HUES48 (cell line): ENCODE measurements around the gene MKNK2.

Experiments used
- H3K27ac ChIP-seq: one replicate; pipeline ENCODE4 v1.7.0; 2013; ENCODE audit warnings: low read depth, low read length, inconsistent platforms
- H3K27me3 ChIP-seq: 2 replicates; pipeline ENCODE4 v1.6.1; 2013; ENCODE audit warnings: mild to moderate bottlenecking, low read length; ENCODE audit not compliant: control insufficient read depth, insufficient read depth
- H3K36me3 ChIP-seq: 2 replicates; pipeline ENCODE4 v1.6.1; 2013; ENCODE audit warnings: low read length; ENCODE audit not compliant: control insufficient read depth, insufficient read depth
- H3K4me1 ChIP-seq: 2 replicates; pipeline ENCODE4 v1.6.1; 2013; ENCODE audit warnings: mild to moderate bottlenecking, low read length; ENCODE audit not compliant: control insufficient read depth, insufficient read depth
- H3K4me3 ChIP-seq: 2 replicates; pipeline ENCODE4 v1.5.1; 2013; ENCODE audit warnings: mild to moderate bottlenecking, low read depth, low read length
- H3K9ac ChIP-seq: 2 replicates; pipeline ENCODE4 v1.6.1; 2013; ENCODE audit warnings: mild to moderate bottlenecking, low read depth, low read length, moderate library complexity
- H3K9me3 ChIP-seq: 2 replicates; pipeline ENCODE4 v1.6.1; 2013; ENCODE audit warnings: low read length; ENCODE audit not compliant: control insufficient read depth, insufficient read depth

The MKNK2 gene

DNA sequence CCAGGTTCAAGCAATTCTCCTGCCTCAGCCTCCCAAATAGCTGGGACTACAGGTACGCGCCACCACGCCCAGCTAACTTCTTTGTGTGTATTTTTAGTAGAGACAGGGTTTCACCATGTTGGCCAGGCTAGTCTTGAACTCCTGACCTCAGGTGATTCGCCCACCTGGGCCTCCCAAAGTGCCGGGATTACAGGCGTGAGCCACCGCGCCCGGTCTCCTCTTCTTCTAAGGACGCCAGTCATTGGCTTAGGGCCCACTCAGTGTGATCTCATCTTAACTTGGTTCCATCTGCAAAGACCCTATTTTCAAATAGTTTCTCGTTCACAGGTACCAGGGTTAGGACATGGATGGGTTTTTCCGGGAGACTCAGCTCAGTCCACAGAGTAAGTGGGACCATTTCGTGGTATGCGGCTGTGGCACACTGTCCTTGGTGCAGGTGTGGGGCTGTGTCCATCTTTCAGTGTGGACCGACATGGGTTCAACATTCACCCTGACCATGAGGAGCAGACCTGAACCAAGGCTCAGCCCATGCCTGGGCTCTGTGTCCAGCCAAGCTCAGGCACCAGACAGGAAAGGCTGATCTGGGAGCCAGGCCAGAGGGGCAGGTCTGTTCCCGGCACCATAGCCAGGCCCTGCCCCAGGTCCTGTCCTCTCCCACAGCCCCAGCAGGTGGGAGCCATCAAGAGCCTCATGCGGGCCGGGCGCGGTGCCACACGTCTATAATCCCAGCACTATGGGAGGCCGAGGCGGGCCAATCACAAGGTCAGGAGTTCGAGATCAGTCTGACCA, 2.8 kb upstream of the MKNK2 start:
- Histone ChIP-seq H3K27me3 (no peaks in the 10 kb centered on the region), H3K4me3 (no peak overlapping the region), H3K9me3 (no peaks in the 10 kb centered on the region), H3K9ac (no peak overlapping the region), H3K27ac (no peak overlapping the region), H3K36me3 (peaks cover 4% of the 10 kb centered on the region; the same call in 1 of the 2 replicates), H3K4me1 (peaks cover 4% of the 10 kb centered on the region; the same call in 1 of the 2 replicates)

DNA sequence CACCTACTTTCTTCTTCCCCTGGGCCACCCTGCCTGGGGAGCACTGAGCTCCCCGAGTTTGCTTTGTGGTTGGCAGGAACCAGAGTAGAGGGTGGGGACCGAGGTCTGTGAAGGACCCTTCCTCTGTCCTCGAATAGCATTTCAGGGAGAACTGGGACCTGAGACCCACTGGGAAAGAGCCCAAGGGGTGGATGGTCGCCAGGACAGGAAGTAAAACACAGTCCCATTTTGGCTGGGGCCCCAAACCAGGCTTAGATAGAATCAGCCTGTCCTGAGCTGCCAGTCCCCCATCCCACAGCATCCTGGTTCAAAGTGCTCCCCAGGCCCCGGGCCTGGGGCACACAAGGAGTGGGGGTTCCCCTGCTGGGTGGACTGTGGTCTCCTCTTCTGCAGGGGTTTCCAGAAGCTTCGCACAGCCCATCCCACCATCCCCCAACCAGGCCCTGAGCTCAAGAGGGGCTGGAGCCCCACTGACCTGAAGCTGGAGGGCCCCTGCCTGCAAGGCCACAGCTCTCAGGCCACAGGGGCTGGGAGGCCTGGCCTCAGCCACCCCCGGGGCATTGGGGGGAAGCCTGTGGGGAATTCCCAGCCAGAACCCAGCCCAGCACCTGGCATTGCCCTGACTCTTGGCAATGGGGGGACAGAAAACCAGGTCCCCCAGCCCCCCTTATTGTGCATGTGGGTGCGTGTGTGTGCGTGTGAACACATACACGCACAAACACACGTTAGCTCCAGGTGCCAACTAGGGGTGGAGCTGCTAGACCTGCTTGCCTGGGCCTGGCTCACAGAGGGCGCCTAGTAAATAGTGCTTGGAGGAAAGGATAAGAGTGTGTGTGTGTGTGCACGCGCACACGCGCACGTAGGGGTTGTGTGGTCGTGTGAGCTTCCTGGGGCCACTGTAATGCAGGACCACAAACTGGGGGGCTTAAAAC, 995 bp upstream of the MKNK2 start:
- Histone ChIP-seq H3K4me1 (0 out of 2 replicates have a peak, but pooled peaks cover 4% of the 10 kb centered on the region), H3K36me3 (peaks cover 6% of the 10 kb centered on the region; the same call in 1 of the 2 replicates), H3K9me3 (no peaks in the 10 kb centered on the region), H3K27ac (peak overlapping the region; percentile 46), H3K9ac (no peak overlapping the region), H3K4me3 (no peak overlapping the region), H3K27me3 (no peaks in the 10 kb centered on the region)

- Histone ChIP-seq H3K4me1 (0 out of 2 replicates have a peak, but pooled peaks cover 4% of the 10 kb centered on the region), H3K9ac (peak overlapping the region; percentile 59; the same call in 1 of the 2 replicates), H3K27me3 (no peaks in the 10 kb centered on the region), H3K9me3 (no peaks in the 10 kb centered on the region), H3K4me3 (peak overlapping the region; percentile 92), H3K36me3 (peaks cover 19% of the 10 kb centered on the region), H3K27ac (peak overlapping the region; percentile 42)
Measured at GRCh38 chr19:2050349-2050990, 574 bp downstream of the MKNK2 start.

GRCh38 chr19:2049741-2050348, 1.2 kb downstream of the MKNK2 start:
- H3K9me3 ChIP-seq: no peaks in the 10 kb centered on the region
- no peaks in the 10 kb centered on the region for H3K27me3 ChIP-seq
- H3K27ac ChIP-seq: peak overlapping the region; percentile 42
- peaks cover 25% of the 10 kb centered on the region for H3K36me3 ChIP-seq
- peak overlapping the region; percentile 92 for H3K4me3 ChIP-seq
- peak overlapping the region; percentile 59; the same call in 1 of the 2 replicates for H3K9ac ChIP-seq
- 0 out of 2 replicates have a peak, but pooled peaks cover 4% of the 10 kb centered on the region for H3K4me1 ChIP-seq

- no peak overlapping the region for H3K27ac ChIP-seq
- H3K36me3 ChIP-seq: peaks cover 31% of the 10 kb centered on the region
- peak overlapping the region; percentile 92 for H3K4me3 ChIP-seq
- H3K9ac ChIP-seq: no peak overlapping the region; the same call in 1 of the 2 replicates
- no peaks in the 10 kb centered on the region for H3K9me3 ChIP-seq
- no peaks in the 10 kb centered on the region for H3K27me3 ChIP-seq
- H3K4me1 ChIP-seq: 0 out of 2 replicates have a peak, but pooled peaks cover 4% of the 10 kb centered on the region
Measured at GRCh38 chr19:2048959-2049740, 1.9 kb downstream of the MKNK2 start.

DNA sequence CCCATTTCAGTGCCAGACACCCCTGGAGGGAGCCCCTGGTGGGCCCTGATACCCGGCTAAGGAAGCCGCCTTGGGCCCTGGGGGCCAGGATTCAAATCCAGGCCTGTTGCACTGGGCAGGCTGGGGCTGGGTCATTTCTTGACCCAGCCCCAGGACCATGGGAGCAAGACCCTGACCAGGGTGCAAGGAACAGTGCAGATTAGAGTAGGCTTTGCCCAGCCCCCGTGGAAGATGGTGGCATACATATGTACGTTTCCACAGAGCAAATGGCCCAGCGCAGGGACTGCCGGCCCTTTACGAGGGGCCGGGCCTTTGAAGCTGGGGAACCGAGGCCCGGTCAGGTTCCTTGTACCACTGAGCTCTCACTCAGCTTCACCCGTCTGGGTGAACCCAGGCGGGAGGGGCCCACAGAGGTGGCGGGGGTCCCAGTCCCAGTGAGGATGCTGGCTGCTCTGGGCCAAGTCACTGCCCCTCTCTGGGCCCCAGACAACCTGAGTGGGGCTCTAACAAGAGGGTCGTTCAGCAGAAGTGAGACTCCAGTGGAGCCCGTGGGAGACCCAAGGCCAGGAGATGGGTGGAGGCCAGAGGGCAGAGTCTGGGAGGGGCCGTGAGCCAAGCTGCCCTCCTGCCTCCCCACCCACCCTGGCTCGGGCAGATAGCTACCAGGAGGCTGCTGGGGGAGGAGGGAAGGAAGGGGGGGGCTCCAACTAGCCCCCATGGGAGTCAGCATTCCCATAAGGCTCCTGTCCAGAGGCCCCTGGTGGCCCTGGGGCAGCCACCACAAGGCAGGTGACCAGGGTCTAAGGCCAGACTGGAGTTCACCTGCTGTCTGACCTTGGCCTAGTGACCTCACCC, 2.7 kb downstream of the MKNK2 start:
- Histone ChIP-seq H3K9me3 (no peaks in the 10 kb centered on the region), H3K4me1 (peaks cover 4% of the 10 kb centered on the region; the same call in 1 of the 2 replicates), H3K36me3 (peaks cover 34% of the 10 kb centered on the region), H3K27ac (no peak overlapping the region), H3K27me3 (no peaks in the 10 kb centered on the region), H3K4me3 (no peak overlapping the region), H3K9ac (no peak overlapping the region)

GRCh38 chr19:2047449-2048103, 3.5 kb downstream of the MKNK2 start:
- Histone ChIP-seq H3K4me1 (peaks cover 8% of the 10 kb centered on the region), H3K27me3 (no peaks in the 10 kb centered on the region), H3K36me3 (peaks cover 41% of the 10 kb centered on the region), H3K9ac (no peak overlapping the region), H3K9me3 (no peaks in the 10 kb centered on the region), H3K4me3 (no peak overlapping the region), H3K27ac (no peak overlapping the region)

- Histone ChIP-seq H3K36me3 (peaks cover 44% of the 10 kb centered on the region), H3K9me3 (no peaks in the 10 kb centered on the region), H3K4me3 (no peak overlapping the region), H3K27me3 (no peaks in the 10 kb centered on the region), H3K4me1 (peaks cover 12% of the 10 kb centered on the region), H3K9ac (no peak overlapping the region), H3K27ac (no peak overlapping the region)
Measured at GRCh38 chr19:2047076-2047448, 4.0 kb downstream of the MKNK2 start.
